WTC11 (cell line): Measurements from ENCODE around the gene KRTAP5-4.

ENCODE experiments used
- CREM ChIP-seq: sonication (generic); formaldehyde crosslinking; IDR thresholded peaks from 2 replicates; pipeline ENCODE4 v1.8.1; 2022; ENCODE audit warnings: mild to moderate bottlenecking, missing genetic modification reagents, moderate library complexity
- ELF4 ChIP-seq: sonication (generic); formaldehyde crosslinking; IDR thresholded peaks from 2 replicates; pipeline ENCODE4 v1.8.1; 2022; ENCODE audit warnings: low read depth, mild to moderate bottlenecking, moderate library complexity, missing genetic modification reagents
- FOXP1 ChIP-seq: sonication (generic); formaldehyde crosslinking; IDR thresholded peaks from 2 replicates; pipeline ENCODE4 v1.8.0; 2022; ENCODE audit warnings: missing genetic modification reagents, mild to moderate bottlenecking, moderate library complexity, borderline replicate concordance
- NR2C2 ChIP-seq: sonication (generic); formaldehyde crosslinking; IDR thresholded peaks from 2 replicates; pipeline ENCODE4 v1.8.0; 2022; ENCODE audit warnings: mild to moderate bottlenecking, missing genetic modification reagents
- SP1 ChIP-seq: sonication (generic); formaldehyde crosslinking; conservative IDR thresholded peaks from 2 replicates; pipeline ENCODE4 v1.8.1; 2022; ENCODE audit warnings: missing genetic modification reagents
- TEAD1 ChIP-seq: sonication (generic); formaldehyde crosslinking; IDR thresholded peaks from 2 replicates; pipeline ENCODE4 v1.8.0; 2022; ENCODE audit warnings: mild to moderate bottlenecking, missing genetic modification reagents
- ZNF219 ChIP-seq: sonication (generic); formaldehyde crosslinking; IDR thresholded peaks from 2 replicates; pipeline ENCODE4 v1.8.0; 2023; ENCODE audit warnings: missing genetic modification reagents, mild to moderate bottlenecking, borderline replicate concordance
- TF ChIP-seq, protein P1 (sequence below): fragments of 200-600 bp; IDR thresholded peaks from 2 replicates; pipeline ENCODE4 v1.8.0; 2022; ENCODE audit warnings: antibody characterized with exemption
- TF ChIP-seq, protein P2 (sequence below): sonication (generic); formaldehyde crosslinking; IDR thresholded peaks from 2 replicates; pipeline ENCODE4 v1.8.0; 2022; ENCODE audit warnings: mild to moderate bottlenecking, missing genetic modification reagents
- TF ChIP-seq, protein P3 (sequence below): sonication (generic); formaldehyde crosslinking; IDR thresholded peaks from 2 replicates; pipeline ENCODE4 v1.8.1; 2023; ENCODE audit warnings: mild to moderate bottlenecking, missing genetic modification reagents, borderline replicate concordance
- TF ChIP-seq, protein P4 (sequence below): sonication (generic); formaldehyde crosslinking; IDR thresholded peaks from 2 replicates; pipeline ENCODE4 v1.8.0; 2022; ENCODE audit warnings: mild to moderate bottlenecking, missing genetic modification reagents

DNA sequence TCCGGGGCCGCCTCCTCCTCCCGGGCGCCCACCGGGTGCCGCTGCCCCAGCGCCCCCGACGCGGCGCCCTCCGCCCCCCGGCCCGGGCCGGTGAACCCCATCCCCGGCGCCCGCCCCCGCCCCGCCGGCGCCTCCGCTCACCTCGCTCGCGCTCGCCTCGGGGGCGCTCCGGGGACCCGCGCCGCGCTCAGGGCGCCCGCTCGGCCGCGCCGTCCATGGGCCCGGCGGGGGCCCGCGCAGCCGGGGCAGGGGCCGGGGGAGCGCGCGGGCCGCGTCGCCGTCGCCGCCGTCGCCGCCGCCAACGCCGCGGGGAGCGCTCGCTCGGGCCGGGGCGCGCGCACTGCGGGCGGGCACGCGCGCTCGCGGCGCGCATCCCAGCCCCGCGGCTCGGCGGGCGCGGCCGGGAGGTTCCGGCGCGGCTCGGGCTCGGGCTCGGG, 50.2 kb downstream of the KRTAP5-4 start:
- TF ChIP-seq, protein P1, sequence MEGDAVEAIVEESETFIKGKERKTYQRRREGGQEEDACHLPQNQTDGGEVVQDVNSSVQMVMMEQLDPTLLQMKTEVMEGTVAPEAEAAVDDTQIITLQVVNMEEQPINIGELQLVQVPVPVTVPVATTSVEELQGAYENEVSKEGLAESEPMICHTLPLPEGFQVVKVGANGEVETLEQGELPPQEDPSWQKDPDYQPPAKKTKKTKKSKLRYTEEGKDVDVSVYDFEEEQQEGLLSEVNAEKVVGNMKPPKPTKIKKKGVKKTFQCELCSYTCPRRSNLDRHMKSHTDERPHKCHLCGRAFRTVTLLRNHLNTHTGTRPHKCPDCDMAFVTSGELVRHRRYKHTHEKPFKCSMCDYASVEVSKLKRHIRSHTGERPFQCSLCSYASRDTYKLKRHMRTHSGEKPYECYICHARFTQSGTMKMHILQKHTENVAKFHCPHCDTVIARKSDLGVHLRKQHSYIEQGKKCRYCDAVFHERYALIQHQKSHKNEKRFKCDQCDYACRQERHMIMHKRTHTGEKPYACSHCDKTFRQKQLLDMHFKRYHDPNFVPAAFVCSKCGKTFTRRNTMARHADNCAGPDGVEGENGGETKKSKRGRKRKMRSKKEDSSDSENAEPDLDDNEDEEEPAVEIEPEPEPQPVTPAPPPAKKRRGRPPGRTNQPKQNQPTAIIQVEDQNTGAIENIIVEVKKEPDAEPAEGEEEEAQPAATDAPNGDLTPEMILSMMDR: no peak
- no peak for TF ChIP-seq FOXP1 (CRISPR knock-in tag)
- TF ChIP-seq, protein P2, sequence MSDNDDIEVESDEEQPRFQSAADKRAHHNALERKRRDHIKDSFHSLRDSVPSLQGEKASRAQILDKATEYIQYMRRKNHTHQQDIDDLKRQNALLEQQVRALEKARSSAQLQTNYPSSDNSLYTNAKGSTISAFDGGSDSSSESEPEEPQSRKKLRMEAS (CRISPR knock-in tag): no peak
- TF ChIP-seq, protein P3, sequence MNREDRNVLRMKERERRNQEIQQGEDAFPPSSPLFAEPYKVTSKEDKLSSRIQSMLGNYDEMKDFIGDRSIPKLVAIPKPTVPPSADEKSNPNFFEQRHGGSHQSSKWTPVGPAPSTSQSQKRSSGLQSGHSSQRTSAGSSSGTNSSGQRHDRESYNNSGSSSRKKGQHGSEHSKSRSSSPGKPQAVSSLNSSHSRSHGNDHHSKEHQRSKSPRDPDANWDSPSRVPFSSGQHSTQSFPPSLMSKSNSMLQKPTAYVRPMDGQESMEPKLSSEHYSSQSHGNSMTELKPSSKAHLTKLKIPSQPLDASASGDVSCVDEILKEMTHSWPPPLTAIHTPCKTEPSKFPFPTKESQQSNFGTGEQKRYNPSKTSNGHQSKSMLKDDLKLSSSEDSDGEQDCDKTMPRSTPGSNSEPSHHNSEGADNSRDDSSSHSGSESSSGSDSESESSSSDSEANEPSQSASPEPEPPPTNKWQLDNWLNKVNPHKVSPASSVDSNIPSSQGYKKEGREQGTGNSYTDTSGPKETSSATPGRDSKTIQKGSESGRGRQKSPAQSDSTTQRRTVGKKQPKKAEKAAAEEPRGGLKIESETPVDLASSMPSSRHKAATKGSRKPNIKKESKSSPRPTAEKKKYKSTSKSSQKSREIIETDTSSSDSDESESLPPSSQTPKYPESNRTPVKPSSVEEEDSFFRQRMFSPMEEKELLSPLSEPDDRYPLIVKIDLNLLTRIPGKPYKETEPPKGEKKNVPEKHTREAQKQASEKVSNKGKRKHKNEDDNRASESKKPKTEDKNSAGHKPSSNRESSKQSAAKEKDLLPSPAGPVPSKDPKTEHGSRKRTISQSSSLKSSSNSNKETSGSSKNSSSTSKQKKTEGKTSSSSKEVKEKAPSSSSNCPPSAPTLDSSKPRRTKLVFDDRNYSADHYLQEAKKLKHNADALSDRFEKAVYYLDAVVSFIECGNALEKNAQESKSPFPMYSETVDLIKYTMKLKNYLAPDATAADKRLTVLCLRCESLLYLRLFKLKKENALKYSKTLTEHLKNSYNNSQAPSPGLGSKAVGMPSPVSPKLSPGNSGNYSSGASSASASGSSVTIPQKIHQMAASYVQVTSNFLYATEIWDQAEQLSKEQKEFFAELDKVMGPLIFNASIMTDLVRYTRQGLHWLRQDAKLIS: no peak
- TF ChIP-seq CREM: no peak
- no peak for TF ChIP-seq ELF4 (CRISPR knock-in tag)
- TF ChIP-seq ZNF219 (CRISPR knock-in tag): no peak
- TF ChIP-seq NR2C2: no peak
- TF ChIP-seq TEAD1: no peak
- TF ChIP-seq, protein P4, sequence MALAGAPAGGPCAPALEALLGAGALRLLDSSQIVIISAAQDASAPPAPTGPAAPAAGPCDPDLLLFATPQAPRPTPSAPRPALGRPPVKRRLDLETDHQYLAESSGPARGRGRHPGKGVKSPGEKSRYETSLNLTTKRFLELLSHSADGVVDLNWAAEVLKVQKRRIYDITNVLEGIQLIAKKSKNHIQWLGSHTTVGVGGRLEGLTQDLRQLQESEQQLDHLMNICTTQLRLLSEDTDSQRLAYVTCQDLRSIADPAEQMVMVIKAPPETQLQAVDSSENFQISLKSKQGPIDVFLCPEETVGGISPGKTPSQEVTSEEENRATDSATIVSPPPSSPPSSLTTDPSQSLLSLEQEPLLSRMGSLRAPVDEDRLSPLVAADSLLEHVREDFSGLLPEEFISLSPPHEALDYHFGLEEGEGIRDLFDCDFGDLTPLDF (CRISPR knock-in tag): no peak
- no peak for TF ChIP-seq SP1
